Activated naive CD4-positive, alpha-beta T cell treated with anti-CD3 and anti-CD28 coated beads for 36 hours (primary cell): ENCODE results near the gene PMM2. TPM values are rescaled to one million over a fixed set of nuclear protein-coding genes. Genes with fewer than 3 reads are reported as not detected.
"Not testable (repeated sequence)": the region's sequence is repeated elsewhere in the genome, so short reads cannot be mapped to it uniquely, and the experiment has no call there.

Experiments
- CTCF ChIA-PET: fragments of 350-600 bp; sonication (Branson Sonifier 250); formaldehyde crosslinking; loops from one replicate; lab custom pipeline; 2021; ENCODE audit warnings: antibody characterized with exemption; lab: Charles Lee
- DNase-seq: peaks from one replicate; pipeline ENCODE4 v3.0.0-alpha.2; 2020
- H3K27ac Mint-ChIP-seq: one replicate; pipeline ENCODE4 v1.8.0; 2021; ENCODE audit warnings: mild to moderate bottlenecking, mixed read lengths
- H3K27me3 Mint-ChIP-seq: one replicate; pipeline ENCODE4 v1.8.0; 2021; ENCODE audit warnings: low read depth, mixed read lengths
- H3K36me3 Mint-ChIP-seq: one replicate; pipeline ENCODE4 v1.8.0; 2021; ENCODE audit warnings: low read depth, mixed read lengths
- H3K4me1 Mint-ChIP-seq: one replicate; pipeline ENCODE4 v1.8.0; 2021; ENCODE audit warnings: low read depth, mixed read lengths
- H3K4me3 Mint-ChIP-seq: one replicate; pipeline ENCODE4 v1.8.0; 2021; ENCODE audit warnings: mild to moderate bottlenecking, moderate library complexity, mixed read lengths
- H3K9me3 Mint-ChIP-seq: one replicate; pipeline ENCODE4 v1.8.0; 2021; ENCODE audit warnings: mixed read lengths
- intact Hi-C: fragments of 100-400 bp; cut with micrococcal nuclease; formaldehyde crosslinking; loops from one replicate; pipeline ENCODE4 v1.15.1; 2023
- total RNA-seq, 2 experiments: library from RNA; stranded (reverse); gene quantifications; one replicate each; pipeline ENCODE4 v1.2.3, GENCODE V29; 2021

Gene PMM2
- total RNA-seq, 2 experiments from 2014 or later = 20.1 to 20.8 TPM

DNA sequence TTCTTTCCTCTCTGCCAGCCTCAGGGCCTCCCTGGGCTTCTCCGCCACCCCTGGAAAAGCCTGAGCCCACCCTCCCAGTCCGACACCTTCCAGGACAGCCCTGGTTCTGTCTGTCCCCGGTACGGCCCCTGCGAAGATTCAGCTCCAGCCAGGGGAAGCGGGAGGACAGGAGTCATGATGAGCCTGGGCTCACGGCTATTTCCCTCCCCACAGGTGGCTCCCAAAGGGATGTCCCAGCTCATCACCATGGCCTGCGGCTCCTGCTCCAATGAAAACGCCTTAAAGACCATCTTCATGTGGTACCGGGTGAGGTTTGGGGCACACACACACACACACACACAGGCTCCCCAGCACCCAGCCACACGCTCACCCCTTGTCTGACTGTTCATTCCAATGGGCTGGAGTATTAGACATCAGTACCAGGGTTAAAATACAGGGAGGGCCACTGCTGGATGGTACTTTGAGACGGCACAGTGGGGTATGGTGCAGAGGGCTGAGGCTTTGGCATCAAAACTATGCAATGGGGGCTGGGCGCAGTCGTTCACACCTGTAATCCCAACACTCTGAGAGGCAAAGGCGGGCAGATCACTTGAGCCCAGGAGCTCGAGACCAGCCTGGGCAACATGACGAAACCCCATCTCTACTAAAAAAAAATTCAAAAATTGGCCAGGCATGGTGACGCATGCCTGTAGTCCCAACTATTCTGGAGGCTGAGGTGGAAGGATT is 33.0 kb upstream of the PMM2 start:
- no peak overlapping the region for H3K27ac Mint-ChIP-seq
- peaks cover 2% of the 10 kb centered on the region for H3K36me3 Mint-ChIP-seq
- no peak overlapping the region for H3K4me3 Mint-ChIP-seq
- H3K27me3 Mint-ChIP-seq = no peaks in the 10 kb centered on the region
- H3K4me1 Mint-ChIP-seq = no peaks in the 10 kb centered on the region
- CTCF ChIA-PET = interaction anchor here (1.0 kb wide), 1 partner anchor 116 kb away, joined by 3 read pairs; no protein-coding TSS in a partner anchor
- DNase-seq = no peak
- intact Hi-C loops = no loop called here
- H3K9me3 Mint-ChIP-seq = no peaks in the 10 kb centered on the region

DNA sequence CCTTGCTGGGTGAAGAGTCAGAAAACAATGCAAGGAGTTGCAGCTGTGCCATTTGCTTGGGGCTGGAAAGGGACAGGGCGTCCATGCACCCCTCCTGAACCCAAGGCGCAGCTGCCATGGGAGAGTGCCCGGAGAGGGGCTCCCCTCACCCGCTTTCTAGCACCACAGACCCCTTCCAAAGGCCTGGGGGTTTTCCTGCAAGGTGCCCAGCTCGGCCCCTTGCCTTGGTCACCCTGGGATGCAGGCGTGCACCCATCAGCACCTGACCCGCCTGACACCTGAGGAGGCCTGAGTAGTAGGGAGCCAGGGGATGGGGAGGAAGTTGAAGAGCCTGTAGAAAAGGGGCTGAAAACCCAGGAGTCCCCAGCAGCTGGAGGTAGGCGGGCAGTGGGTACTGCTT is 30.5 kb upstream of the PMM2 start:
- Mint-ChIP-seq H3K4me1 (no peaks in the 10 kb centered on the region), H3K36me3 (peaks cover 2% of the 10 kb centered on the region), H3K27ac (no peak overlapping the region), H3K9me3 (no peaks in the 10 kb centered on the region), H3K4me3 (no peak overlapping the region), H3K27me3 (no peaks in the 10 kb centered on the region)
- intact Hi-C loops = no loop called here
- CTCF ChIA-PET = no interaction called here
- no peak for DNase-seq

DNA sequence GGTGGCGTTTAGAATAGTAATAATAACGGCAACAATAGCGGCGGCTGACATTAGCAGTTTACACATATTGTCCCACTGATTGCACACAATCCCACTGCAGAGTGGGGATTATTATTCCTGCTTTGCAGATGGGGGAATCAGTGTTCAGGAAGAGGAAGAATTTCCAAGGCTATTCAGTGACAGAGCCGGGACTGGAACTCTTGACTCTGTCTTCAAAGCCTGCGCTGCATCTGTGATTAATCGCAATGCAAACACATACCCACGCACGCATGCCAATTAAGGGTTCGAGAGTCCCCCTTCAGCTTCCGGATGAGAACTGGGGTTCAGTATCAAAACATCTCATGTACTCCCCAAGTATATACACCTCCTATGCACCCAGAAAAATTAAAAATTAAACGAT is 29.4 kb upstream of the PMM2 start:
- Mint-ChIP-seq H3K9me3 (no peaks in the 10 kb centered on the region), H3K4me3 (no peak overlapping the region), H3K36me3 (peaks cover 6% of the 10 kb centered on the region), H3K27ac (no peak overlapping the region), H3K27me3 (no peaks in the 10 kb centered on the region), H3K4me1 (no peaks in the 10 kb centered on the region)
- DNase-seq = no peak
- intact Hi-C loops = no loop called here
- CTCF ChIA-PET = no interaction called here

DNA sequence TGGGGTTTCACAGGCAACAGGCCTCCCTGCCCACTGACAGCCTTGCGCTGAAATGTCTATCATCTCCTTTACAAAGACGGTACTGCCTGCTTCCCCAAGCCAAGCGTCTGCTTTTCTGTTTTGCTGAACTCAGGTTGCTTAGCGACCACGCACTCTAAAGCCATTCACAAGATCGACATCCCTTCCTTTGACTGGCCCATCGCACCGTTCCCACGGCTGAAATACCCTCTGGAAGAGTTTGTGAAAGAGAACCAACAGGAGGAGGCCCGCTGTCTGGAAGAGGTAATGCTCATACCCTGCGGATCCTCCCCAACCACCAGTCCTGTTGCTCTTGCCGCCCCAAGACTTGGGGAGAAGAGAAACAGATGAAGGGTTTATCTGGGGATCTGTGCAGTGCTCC is 28.9 kb upstream of the PMM2 start:
- Mint-ChIP-seq H3K36me3 (peaks cover 8% of the 10 kb centered on the region), H3K27me3 (no peaks in the 10 kb centered on the region), H3K4me1 (no peaks in the 10 kb centered on the region), H3K9me3 (no peaks in the 10 kb centered on the region), H3K27ac (no peak overlapping the region), H3K4me3 (no peak overlapping the region)
- CTCF ChIA-PET = no interaction called here
- intact Hi-C loops = no loop called here
- no peak for DNase-seq

DNA sequence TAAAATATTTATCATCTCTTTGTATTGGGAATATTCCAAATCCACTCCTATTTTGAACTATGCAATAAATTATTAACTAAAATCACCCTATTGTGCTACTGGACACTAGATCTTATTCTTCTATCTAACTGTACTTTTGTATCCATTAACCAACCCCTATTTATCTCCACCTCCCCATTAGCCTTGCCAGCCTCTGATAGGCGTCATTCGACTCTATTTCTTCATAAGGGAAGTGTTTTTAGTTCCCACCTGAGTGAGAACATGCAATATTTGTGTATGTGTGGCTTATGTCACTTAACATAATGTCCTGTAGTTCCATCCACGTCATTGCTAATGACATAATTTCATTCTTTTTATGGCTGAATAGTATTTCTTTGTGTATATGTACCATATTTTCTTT is 24.1 kb upstream of the PMM2 start:
- no peaks in the 10 kb centered on the region for H3K27me3 Mint-ChIP-seq
- no peak overlapping the region for H3K27ac Mint-ChIP-seq
- CTCF ChIA-PET = no interaction called here
- intact Hi-C loops = no loop called here
- peaks cover 15% of the 10 kb centered on the region for H3K36me3 Mint-ChIP-seq
- H3K9me3 Mint-ChIP-seq = peaks cover 1% of the 10 kb centered on the region
- no peak overlapping the region for H3K4me3 Mint-ChIP-seq
- no peaks in the 10 kb centered on the region for H3K4me1 Mint-ChIP-seq
- DNase-seq = no peak

DNA sequence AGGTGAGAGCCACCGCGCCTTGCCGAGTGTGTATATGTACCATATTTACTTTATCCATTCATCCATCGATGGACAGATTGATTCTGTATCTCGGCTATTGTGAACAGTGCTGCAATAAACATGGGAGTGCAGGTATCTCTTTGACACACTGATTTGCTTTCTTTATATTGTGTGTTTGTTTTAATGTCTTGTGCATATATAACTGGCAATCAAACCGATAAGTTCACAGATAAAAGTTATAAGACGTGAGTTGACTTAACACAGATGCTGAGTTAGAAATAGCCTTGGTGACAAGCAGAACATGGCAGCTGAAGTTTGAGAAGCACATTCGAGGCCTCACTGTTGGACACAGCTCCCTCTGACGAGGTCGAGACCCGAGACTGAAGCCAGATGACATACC is 23.4 kb upstream of the PMM2 start:
- DNase-seq = no peak
- no peak overlapping the region for H3K4me3 Mint-ChIP-seq
- H3K4me1 Mint-ChIP-seq = no peaks in the 10 kb centered on the region
- H3K27ac Mint-ChIP-seq = no peak overlapping the region
- no peaks in the 10 kb centered on the region for H3K27me3 Mint-ChIP-seq
- CTCF ChIA-PET = interaction anchor here (0.9 kb wide), 1 partner anchor 11 kb away, joined by 3 read pairs; no protein-coding TSS in a partner anchor
- intact Hi-C loops = no loop called here
- peaks cover 15% of the 10 kb centered on the region for H3K36me3 Mint-ChIP-seq
- peaks cover 1% of the 10 kb centered on the region for H3K9me3 Mint-ChIP-seq

DNA sequence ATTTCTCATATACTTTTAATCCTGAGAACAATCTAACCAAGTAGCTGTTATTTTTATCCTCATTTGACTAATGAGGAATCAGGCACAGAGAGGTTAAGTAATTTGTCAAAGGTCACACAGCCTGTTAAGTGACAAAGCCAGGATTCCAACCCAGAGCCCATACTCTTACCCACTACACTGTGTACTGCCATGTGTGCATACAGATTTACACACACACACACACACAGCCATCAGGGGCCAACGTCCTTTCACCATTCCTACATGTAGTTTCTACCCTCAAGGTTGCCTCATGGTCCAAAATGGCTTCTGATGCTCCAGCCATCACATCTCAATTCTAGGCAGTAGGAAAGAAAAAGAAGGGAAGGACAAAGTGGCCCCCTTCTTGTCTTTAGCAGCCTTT is 22.3 kb upstream of the PMM2 start:
- Mint-ChIP-seq H3K27me3 (no peaks in the 10 kb centered on the region), H3K4me3 (no peak overlapping the region), H3K4me1 (no peaks in the 10 kb centered on the region), H3K27ac (no peak overlapping the region), H3K9me3 (peaks cover 1% of the 10 kb centered on the region), H3K36me3 (peaks cover 15% of the 10 kb centered on the region)
- intact Hi-C loops = no loop called here
- CTCF ChIA-PET = no interaction called here
- DNase-seq = no peak

DNA sequence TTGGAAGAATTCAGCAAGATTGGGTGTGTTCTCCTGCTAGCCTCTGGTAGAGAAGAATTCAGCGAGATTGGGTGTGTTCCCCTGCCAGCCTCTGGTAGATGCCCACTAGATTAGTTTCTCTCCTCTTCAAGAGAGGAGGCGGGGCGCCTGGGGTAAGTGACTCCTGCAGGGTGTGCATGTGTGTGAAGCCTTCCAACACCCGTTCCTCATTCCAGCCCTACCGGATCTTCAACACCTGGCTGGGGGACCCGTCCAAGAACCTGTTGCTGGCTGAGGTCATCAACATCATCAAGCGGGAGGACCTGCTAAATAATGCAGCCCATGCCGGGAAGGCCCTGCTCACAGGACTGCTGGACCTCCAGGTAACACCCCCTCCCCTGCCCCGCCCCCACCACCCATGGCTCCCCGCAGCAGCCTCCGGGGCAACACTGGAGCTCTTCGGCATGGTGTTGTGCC is 21.5 kb upstream of the PMM2 start:
- peaks cover 17% of the 10 kb centered on the region for H3K36me3 Mint-ChIP-seq
- CTCF ChIA-PET = no interaction called here
- no peak overlapping the region for H3K27ac Mint-ChIP-seq
- intact Hi-C loops = no loop called here
- no peaks in the 10 kb centered on the region for H3K27me3 Mint-ChIP-seq
- DNase-seq = no peak
- H3K4me3 Mint-ChIP-seq = no peak overlapping the region
- H3K9me3 Mint-ChIP-seq = peaks cover 1% of the 10 kb centered on the region
- H3K4me1 Mint-ChIP-seq = no peaks in the 10 kb centered on the region

DNA sequence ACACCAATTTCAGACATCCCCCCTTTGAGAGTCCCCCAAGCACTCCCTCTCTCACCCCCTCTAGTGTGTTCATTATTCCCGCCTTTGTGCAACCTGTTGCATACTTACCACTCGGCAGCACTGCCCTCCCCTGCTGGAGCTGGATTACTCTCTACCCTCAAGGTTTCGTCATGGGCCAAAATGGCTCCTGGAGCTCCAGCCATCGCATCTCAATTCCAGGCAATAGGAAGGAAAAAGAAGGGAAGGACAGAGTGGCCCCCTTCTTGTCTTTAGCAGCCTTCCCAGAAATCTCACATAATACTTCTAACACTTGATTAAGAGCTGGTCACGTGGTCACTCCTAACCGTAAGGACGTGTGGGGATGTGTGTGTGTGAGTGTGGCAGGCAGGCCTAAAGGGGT is 20.4 kb upstream of the PMM2 start:
- intact Hi-C loops = no loop called here
- H3K27me3 Mint-ChIP-seq = no peaks in the 10 kb centered on the region
- H3K27ac Mint-ChIP-seq = no peak overlapping the region
- no peak for DNase-seq
- H3K4me1 Mint-ChIP-seq = no peaks in the 10 kb centered on the region
- H3K4me3 Mint-ChIP-seq = no peak overlapping the region
- H3K36me3 Mint-ChIP-seq = peaks cover 17% of the 10 kb centered on the region
- CTCF ChIA-PET = interaction anchor here (0.7 kb wide), 1 partner anchor 116 kb away, joined by 3 read pairs; no protein-coding TSS in a partner anchor
- H3K9me3 Mint-ChIP-seq = peaks cover 1% of the 10 kb centered on the region

DNA sequence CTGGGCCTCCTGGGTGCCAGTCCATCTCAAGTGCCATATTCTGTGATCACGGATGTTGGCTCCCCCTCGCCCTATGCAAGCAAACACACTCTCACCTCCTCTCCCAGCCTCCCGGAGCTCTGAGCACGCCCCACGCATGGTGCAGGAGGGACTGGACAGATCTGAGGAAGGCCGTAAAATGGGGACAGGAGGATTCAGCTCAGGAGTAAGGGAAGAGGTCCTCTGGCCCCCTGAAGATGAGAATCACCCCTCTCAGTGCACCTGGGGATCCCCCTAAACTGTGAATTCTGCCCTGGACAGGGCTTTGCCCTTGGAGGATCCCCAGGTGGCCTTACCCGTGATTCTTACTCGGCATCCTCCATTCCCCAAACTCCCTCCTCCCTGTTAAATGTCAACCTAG is 15.8 kb upstream of the PMM2 start:
- no peak overlapping the region for H3K4me3 Mint-ChIP-seq
- no peaks in the 10 kb centered on the region for H3K27me3 Mint-ChIP-seq
- H3K4me1 Mint-ChIP-seq = no peaks in the 10 kb centered on the region
- peaks cover 1% of the 10 kb centered on the region for H3K9me3 Mint-ChIP-seq
- intact Hi-C loops = no loop called here
- peaks cover 6% of the 10 kb centered on the region for H3K36me3 Mint-ChIP-seq
- CTCF ChIA-PET = no interaction called here
- no peak for DNase-seq
- no peak overlapping the region for H3K27ac Mint-ChIP-seq

DNA sequence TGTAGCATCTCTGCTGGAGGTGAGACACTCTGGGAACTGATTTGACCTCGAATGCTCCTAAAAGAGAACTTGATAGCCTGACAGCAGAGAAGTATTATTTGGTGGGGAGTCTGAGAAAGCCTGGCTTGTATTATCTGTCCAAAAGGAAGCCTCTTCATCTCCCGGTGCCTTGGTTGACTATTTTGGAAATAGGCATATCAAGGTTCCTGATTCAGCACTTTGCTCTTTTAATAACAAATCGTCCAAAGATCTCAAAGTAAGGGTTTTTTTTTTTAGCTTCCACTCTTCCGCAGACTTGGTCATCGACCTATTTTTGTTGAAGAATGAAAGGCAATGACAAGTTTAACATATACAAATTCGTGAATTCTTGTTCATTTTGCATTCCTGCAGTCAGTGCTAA is 15.0 kb upstream of the PMM2 start:
- DNase-seq = no peak
- no peaks in the 10 kb centered on the region for H3K4me1 Mint-ChIP-seq
- CTCF ChIA-PET = no interaction called here
- H3K27ac Mint-ChIP-seq = no peak overlapping the region
- H3K4me3 Mint-ChIP-seq = no peak overlapping the region
- H3K36me3 Mint-ChIP-seq = peaks cover 2% of the 10 kb centered on the region
- H3K27me3 Mint-ChIP-seq = no peaks in the 10 kb centered on the region
- intact Hi-C loops = no loop called here
- H3K9me3 Mint-ChIP-seq = no peaks in the 10 kb centered on the region

DNA sequence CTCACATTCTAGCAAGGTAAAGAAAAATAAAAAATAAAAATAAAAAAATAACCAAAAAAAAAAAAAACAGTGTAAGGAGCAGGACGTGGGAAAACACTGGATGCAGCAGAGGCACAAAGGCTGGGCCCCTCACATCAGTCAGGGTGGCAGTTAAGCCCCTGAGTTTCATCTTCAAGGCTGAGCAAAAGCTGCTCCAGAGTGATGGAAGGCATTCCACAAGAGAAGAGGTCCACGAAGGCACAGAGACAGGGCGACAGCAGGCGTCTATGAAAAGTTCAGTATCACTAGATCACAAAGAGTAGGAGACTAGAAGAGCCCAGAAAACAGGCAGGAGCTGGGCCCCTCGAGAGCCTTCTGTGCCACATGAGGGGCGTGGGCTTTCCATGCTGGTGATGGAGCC is 12.2 kb upstream of the PMM2 start:
- Mint-ChIP-seq H3K9me3 (no peaks in the 10 kb centered on the region), H3K4me1 (no peaks in the 10 kb centered on the region), H3K27ac (no peak overlapping the region), H3K27me3 (no peaks in the 10 kb centered on the region), H3K4me3 (no peak overlapping the region), H3K36me3 (peaks cover 2% of the 10 kb centered on the region)
- CTCF ChIA-PET = no interaction called here
- intact Hi-C loops = no loop called here
- DNase-seq = no peak

DNA sequence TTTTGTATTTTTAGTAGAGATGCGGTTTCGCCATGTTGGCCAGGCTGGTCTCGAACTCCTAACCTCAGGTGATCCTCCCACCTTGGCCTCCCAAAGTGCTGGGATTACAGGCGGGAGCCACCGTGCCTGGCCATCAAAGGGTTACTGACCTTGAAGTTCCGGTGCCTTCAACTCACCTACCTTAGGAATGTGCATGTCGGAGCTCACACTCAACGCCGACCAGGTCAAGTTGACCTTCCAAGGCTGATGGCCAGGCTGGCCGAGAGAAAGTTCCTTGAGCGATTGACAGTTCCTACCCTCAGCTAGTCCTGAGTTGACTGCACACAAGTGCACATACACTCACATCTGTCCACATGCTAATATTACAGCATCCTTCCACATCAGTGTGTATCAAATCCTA is 11.3 kb upstream of the PMM2 start:
- H3K4me3 Mint-ChIP-seq, CTCF ChIA-PET, intact Hi-C loops, H3K4me1 Mint-ChIP-seq, H3K36me3 Mint-ChIP-seq, H3K9me3 Mint-ChIP-seq, DNase-seq, H3K27me3 Mint-ChIP-seq, H3K27ac Mint-ChIP-seq: not testable (repeated sequence)
